Measurements from ENCODE around the gene RNU1-4.
A peak's percentile ranks its signal among the peaks of the same experiment; 100 is the strongest.
"Not testable (repeated sequence)": the region's sequence is repeated elsewhere in the genome, so short reads cannot be mapped to it uniquely, and the experiment has no call there.

The RNU1-4 gene

DNA sequence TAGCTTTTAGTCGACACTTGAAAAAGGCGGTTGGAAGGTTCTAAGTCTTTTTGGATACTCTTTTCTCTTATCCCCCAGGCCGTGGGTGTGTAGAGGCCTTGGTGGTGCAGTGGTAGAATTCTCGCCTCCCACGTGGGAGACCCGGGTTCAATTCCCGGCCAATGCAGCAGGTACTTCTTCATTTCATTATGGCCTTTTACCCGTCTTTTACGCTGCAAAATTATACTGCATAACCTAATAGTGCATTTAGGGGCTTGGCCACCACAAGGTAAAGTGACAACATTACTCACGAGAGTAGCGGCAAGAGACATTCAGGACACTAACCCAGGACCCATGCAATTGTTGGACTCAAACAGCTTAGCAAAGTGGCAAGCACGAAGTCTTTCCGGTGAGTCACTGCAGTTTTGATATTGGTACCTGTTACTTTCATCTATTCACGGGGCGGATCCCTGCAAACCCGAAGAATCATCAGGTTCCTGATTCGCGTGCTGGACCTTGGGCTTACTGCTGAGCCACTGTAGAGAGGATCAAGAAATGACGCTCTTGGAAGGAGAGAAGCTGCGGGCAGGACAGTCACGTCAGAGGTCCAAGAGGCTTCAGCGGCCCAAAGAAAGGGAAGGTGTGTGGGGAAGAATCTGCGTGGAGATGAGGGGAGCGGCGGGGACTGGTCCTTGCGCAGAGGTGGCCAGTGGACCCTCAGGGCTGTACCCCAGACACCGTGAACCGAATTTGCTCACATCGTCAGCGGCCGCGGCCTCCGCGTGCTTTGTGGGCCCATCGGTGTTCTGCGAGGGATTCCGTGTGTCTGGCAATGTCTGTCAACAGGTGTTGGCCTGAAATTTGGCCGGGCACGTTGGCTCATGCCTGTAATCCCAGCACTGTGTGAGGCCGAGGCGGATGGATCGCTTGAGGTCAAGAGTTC is 12.9 kb upstream of the RNU1-4 start:
- no peak overlapping the region for H3K4me3 ChIP-seq (replicated peaks; ENCODE audit: low read depth, low read length)
- peak; percentile 13 for DNase-seq (ENCODE audit: low read depth)

DNA sequence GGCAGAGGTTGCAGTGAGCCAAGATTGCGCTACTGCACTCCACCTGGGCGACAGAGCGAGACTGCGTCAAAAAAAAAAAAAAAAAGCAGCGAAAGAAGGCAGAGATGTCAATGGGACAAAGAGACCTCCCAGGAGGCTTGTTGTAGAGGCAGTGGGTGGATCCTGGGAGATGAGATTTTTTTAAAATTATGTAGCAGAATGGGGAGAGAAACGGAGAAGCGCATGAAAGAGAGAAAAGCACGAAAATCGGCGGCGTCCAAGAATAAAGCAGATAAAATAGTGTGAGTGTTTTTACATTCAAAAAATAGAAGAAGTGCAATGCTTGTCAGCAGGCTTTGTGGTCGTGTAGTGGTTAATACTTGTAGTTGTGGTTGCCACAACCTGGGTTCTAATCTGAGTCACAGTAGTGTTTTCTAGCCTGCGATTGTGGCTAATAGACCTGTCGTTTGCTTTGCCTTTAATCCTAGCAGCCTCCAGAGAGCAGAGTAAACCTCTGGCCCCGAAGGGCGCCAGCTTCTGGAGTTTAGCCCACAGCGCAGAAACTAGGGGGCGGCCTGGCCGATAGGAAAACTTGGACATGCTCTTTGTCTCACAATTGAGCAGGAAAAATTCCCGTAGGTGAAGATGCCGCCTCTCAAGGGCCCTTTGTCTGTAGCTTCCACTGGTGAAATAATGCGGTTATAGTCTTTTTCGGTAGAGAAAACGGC is 11.9 kb upstream of the RNU1-4 start:
- not testable (repeated sequence) for DNase-seq (ENCODE audit: low read depth); H3K4me3 ChIP-seq (replicated peaks; ENCODE audit: low read depth, low read length)

More for the DNA sequence above, 12.9 kb upstream of the RNU1-4 start:
- TF ChIP-seq, protein P1, sequence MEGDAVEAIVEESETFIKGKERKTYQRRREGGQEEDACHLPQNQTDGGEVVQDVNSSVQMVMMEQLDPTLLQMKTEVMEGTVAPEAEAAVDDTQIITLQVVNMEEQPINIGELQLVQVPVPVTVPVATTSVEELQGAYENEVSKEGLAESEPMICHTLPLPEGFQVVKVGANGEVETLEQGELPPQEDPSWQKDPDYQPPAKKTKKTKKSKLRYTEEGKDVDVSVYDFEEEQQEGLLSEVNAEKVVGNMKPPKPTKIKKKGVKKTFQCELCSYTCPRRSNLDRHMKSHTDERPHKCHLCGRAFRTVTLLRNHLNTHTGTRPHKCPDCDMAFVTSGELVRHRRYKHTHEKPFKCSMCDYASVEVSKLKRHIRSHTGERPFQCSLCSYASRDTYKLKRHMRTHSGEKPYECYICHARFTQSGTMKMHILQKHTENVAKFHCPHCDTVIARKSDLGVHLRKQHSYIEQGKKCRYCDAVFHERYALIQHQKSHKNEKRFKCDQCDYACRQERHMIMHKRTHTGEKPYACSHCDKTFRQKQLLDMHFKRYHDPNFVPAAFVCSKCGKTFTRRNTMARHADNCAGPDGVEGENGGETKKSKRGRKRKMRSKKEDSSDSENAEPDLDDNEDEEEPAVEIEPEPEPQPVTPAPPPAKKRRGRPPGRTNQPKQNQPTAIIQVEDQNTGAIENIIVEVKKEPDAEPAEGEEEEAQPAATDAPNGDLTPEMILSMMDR (IDR thresholded peaks at IDR 0.05; ENCODE audit: low read length, missing control alignments), result no peak

DNA sequence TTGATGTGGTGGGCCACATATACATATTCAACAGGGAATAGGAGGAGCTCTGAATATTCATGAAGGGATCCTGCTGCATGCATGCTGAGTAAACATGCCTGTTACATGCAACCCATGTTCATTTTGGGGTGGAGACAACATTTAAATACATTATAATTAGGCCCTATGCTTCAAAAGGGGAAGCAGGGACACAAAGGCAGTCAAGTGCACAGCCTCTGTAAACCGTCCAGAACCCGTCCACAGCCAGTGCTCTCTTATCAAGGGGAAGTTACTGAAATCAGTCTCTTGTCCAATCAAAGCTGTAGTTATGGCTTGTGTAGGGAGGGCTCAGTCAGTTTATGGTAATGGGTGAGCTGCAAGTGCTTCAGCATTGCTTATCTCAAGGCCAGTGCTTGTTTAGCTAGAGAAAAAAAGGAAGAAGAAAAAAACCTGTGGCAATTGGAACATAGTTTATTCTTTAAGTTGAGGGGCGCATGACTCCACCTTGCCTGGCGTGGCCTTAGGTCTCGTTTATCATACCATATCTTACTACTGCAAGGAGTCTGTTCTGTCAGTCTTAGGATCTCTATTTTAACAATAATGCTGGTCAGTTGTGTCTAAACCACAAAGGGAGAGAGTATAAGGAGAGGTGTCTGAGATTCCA is 7.9 kb upstream of the RNU1-4 start:
- not testable (repeated sequence) for DNase-seq (ENCODE audit: low read depth); H3K4me3 ChIP-seq (replicated peaks; ENCODE audit: low read depth, low read length)

DNA sequence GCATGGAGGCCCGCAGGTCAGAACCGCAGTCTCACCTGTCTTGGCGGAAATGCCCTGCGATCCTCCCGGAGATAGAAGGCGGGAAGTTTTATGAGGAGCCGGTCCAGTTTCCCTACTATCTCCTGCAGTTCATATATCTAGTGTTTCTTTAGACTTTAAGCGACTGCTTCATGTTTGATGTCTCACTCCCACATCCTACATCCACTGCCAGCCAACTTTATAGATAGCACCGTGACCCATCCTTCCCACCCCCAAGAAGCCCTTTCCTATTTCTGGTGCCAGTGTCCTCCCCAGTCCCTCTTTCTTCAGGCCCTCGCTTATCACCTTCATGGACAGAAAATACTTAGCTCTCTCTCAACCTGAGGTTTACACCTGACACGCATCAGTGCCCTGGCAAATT is 914 bp downstream of the RNU1-4 start:
- not testable (repeated sequence) for DNase-seq (ENCODE audit: low read depth)

DNA sequence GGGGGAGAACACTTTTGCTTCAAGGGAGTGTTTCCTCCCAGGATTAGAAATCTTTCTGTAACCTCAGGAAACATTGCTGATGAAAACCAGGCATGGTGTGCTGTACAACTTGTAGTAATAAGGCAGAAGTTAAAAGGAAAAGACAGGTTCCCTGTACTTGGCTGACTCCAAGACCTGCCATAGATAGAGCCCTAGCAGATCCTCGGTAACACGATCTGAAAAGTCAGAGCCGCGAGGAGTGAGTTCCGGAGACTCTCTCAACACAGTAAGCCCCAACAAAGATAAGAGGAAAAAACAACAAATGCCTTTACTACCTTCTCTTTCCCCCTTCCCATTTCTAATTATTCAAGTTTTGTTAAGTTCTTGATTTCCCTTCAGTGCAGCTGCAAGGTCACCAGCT is 7.3 kb downstream of the RNU1-4 start:
- not testable (repeated sequence) for DNase-seq (ENCODE audit: low read depth); H3K4me3 ChIP-seq (replicated peaks; ENCODE audit: low read depth, low read length)

More for the DNA sequence above, 914 bp downstream of the RNU1-4 start:
- not testable (repeated sequence) for H3K4me3 ChIP-seq (replicated peaks; ENCODE audit: low read depth, low read length)

DNA sequence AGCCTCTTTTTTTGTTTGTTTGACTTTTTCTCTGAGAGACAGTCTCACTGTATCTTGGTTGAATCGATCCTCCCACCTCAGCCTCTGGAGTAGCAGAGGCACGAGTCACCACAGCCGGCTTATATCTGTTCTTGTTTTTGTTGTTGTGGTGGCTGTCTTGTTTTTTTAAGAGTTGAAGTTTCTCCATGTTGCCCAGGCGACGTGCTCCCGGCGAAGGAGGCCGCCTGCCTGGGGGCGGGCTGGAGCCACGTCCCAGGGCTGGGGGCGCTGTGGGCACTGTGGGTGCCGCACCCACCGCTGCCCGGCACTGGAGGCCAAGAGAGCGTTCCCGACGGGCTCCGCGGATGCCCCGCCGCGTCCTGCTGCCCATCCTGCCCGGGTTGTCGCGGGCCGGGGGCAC is 8.4 kb downstream of the RNU1-4 start:
- not testable (repeated sequence) for DNase-seq (ENCODE audit: low read depth); H3K4me3 ChIP-seq (replicated peaks; ENCODE audit: low read depth, low read length)

DNA sequence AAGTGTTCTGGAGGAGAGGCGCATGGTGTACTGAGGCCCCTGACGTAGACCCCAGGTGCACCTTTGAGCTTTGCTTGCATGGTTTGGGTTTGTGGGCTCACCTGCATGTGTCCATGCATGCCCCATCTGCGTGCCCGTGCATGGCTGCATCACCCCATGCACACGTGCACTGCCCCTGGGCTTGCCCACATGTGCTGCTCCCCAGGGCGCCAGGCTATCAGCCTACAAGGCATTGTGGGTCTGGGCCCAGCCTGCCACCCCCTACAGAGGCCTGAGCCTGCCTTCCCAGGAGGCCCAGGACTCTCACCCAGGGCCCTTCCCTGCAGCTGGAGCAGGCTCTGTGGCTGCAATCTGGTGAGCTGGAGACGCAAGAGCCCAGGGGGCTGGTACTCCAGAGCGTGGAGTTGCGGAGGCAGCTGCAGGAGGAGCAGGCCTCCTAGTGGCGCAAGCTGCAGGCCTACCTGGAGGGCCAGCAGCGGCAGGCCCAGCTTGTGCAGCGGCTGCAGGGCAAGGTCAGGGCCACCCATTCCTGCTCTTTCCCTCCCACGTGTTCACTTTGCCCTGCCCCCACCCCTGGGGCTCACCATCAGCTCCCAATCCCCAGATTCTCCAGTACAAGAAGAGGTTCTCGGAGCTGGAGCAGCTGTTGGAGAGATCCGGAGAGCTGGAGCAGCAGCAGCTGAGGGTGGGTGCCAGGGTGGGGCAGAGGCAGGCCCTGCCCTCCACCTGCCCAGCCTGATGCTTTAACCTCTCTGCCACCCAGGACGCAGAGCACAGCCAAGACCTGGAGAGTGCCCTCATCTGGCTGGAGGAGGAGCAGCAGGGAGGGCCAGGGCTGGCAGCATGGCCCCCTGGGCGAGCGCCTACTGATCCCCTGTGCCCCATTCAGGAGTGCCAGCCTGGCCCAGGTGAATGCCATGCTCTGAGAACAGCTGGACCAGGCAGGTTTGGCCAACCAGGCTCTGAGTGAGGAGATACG is 9.9 kb downstream of the RNU1-4 start:
- H3K4me3 ChIP-seq (replicated peaks; ENCODE audit: low read depth, low read length); DNase-seq (ENCODE audit: low read depth): not testable (repeated sequence)

DNA sequence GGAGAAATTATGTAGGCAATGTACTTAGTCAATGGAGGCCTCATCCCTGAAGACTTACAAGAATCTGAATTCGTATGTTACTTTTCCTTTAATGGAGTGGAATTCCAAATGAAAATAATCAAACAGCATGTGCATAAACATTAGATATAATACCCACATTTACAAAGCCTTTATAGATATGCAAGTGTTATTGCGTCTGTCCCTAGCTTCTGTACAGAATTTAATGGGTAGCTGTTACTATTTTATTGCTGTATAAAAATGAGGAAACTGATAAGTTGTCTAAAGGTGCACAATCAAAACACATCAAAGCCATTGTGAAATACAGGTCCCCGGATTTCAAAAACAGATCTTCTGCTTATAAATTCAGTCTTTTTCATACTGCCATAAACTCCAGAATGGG is 12.5 kb downstream of the RNU1-4 start:
- DNase-seq (ENCODE audit: low read depth); H3K4me3 ChIP-seq (replicated peaks; ENCODE audit: low read depth, low read length): not testable (repeated sequence)

DNA sequence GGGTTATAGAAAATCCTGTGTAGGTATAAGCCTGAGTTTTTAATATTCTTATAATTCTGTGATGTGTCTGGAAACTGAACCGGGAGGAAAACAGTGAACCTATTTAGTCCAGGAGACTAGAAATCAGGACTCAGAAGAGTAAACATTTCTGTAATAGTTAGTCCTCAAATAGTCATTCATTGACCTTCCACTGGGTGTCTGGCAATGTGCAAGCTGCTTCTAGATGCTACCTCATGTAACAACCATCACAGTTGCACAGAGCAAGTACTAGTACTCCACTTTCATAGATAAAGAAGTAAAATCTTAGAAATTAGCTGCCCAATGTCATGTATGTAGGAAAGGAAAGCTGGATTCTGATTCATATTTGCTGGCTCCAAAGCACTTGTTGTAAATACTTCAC is 15.1 kb downstream of the RNU1-4 start:
- not testable (repeated sequence) for H3K4me3 ChIP-seq (replicated peaks; ENCODE audit: low read depth, low read length); DNase-seq (ENCODE audit: low read depth)

DNA sequence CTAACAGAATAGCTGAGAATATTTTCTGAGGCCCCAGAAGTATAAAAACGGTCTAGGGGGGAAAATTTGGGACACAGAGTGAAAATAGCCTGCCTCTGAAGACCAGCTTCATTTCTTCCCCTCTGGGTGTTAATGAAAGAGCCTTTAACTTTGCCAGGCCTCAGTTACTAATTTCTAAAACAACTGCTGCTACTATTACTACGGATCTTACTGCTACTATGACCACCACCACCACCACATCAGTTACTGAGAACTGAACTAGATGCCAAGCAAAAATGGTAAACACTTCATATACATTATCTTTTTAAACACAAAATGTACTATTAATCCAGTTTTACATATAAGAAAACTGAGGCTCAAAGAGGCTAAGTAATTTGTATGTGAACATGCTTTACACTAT is 15.6 kb downstream of the RNU1-4 start:
- not testable (repeated sequence) for H3K4me3 ChIP-seq (replicated peaks; ENCODE audit: low read depth, low read length); DNase-seq (ENCODE audit: low read depth)

DNA sequence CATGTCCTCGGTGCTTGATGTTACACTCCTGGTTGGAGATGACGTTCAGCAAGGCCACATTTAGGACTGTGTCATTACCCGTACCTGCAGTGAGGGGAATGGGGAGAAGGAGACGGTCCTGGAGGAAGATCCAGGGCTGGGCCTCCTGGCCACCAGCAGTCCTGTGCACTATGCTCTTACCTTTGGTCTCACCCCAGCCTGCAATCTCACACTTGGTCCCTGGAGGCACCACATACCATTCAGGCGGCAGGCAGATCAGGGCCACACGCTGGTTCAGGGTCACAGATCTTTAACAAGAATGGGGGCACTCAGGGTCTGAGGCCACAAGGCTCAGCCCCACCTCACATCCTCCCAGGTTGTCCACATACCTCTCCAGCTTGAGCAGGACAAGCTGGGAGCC is 17.3 kb downstream of the RNU1-4 start:
- H3K4me3 ChIP-seq (replicated peaks; ENCODE audit: low read depth, low read length); DNase-seq (ENCODE audit: low read depth): not testable (repeated sequence)

DNA sequence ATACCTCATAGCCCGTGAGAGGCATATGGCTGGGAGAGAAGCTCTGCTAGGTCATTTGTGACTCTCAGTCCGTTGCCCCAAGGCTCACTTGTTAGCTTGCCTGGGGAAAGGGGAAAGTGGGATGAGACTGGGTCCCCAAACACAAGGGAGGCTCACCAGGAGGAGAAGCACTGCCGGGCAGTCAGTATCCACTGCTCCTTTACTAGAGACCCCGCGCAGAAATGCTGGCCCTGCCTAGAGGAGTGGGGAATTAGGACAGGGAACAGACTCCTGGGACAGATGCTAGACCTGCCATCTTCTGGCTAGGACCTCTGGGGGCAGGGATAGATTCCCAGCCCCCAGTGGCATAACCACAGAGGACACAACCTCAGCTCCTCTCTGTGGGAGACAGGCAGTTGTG is 17.7 kb downstream of the RNU1-4 start:
- DNase-seq (ENCODE audit: low read depth); H3K4me3 ChIP-seq (replicated peaks; ENCODE audit: low read depth, low read length): not testable (repeated sequence)

DNA sequence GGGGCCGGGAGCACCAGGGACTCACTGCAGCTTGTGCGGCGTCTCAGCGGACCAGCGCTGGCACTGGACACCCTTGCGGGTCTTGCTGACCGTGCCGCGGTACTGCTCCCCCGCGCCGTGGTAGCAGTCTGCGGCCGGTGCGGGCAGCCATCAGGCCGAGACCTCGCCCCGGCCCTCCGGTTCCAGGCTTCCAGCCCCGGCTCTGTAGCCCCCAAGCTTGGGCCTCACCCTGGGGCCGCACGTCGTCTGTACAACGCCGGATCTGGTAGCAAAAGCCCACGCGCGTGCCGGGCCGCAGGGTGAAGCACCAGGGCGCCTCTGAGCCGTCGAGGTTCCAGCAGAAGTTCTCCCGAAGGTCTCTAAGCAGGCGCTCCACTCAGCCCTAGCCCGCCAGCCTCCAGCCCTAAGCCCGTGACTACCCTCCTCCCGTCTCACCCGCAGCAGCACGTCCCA is 18.8 kb downstream of the RNU1-4 start:
- not testable (repeated sequence) for H3K4me3 ChIP-seq (replicated peaks; ENCODE audit: low read depth, low read length)

DNA sequence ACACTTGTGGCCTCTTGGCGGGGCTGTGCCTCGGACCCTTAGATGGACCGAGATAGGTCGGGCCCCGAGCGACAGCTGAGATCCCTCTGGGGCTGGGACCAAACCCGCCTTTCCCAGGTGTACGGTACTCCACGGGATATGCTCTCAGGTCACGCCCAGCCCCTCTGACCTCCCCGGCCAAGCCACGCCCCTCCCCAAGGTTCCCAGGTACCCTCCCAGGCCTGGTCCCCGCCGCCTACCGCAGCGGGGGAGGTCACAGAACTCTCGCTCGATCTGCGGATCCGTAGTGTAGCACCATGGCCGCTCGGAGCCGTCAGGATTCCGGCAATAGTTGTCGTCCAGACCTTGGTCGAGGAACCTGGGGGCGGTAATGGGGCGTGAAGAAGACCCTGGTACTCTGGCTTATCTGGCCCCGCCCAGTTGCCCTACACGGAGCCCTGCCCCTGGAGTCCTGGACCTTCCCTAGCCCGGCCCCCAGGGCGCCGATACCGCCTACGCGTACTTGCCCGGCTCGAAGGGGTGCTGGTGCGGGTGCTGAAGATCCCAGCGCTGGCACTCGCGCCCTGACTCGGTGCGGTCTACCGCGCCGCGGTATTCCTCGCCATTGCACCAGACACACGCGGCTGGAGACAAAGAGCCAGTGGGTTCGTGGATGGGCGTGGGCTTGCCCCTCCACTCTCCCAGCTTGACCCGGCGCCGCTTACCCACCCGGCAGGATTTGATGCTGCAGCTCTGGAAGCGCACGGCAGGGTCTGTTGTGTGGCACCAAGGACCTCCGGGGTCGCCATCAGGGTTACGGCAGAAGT is 19.5 kb downstream of the RNU1-4 start:
- not testable (repeated sequence) for H3K4me3 ChIP-seq (replicated peaks; ENCODE audit: low read depth, low read length); DNase-seq (ENCODE audit: low read depth)

More for the DNA sequence above, 18.8 kb downstream of the RNU1-4 start:
- DNase-seq (ENCODE audit: low read depth), result not testable (repeated sequence)

DNA sequence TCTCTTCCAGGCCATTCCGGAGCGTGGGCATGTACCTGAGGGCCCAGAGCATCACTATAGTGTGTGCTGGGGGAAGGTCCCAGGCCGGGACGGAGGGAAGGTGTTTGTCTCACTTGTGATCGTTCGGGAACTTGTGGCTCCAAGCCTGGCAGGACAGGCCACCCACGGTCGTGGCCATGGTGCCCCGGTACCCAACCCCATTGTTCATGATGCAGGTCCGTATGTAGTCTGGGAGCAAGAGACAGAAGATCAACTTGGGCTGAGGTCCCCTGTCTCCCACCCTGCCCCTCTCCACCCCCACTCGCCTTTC is 20.1 kb downstream of the RNU1-4 start:
- DNase-seq (ENCODE audit: low read depth); H3K4me3 ChIP-seq (replicated peaks; ENCODE audit: low read depth, low read length): not testable (repeated sequence)

DNA sequence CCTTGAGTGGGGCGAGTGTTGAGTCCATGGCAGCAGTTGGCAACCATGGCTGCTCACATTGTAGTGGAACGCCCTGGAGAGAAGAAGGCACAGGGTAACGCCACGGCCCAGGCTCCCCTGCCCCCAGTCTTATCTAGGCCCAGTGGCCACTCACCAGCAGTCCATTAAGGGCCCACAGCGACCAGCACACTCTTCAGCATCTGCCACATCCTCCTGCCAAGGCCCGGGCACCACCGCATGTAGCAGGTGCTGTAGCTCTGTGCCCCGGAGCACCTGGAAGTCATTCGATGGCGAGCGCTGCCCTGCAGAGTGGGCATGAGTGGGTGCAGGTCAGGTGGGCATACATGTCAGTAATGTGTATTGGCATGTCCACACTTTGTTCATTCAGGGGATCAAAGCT is 20.5 kb downstream of the RNU1-4 start:
- not testable (repeated sequence) for DNase-seq (ENCODE audit: low read depth); H3K4me3 ChIP-seq (replicated peaks; ENCODE audit: low read depth, low read length)

All from fibroblast of pulmonary artery (primary cell).